HG03159 (cell line): Measurements from ENCODE around the gene TBX3.

Source experiments
- ATAC-seq: cut with Tn5 transposase; IDR thresholded peaks from one replicate; pipeline ENCODE4 v1.9.1; 2021; ENCODE audit warnings: mild to moderate bottlenecking, moderate library complexity; ENCODE audit not compliant: unreplicated experiment

Gene TBX3

DNA sequence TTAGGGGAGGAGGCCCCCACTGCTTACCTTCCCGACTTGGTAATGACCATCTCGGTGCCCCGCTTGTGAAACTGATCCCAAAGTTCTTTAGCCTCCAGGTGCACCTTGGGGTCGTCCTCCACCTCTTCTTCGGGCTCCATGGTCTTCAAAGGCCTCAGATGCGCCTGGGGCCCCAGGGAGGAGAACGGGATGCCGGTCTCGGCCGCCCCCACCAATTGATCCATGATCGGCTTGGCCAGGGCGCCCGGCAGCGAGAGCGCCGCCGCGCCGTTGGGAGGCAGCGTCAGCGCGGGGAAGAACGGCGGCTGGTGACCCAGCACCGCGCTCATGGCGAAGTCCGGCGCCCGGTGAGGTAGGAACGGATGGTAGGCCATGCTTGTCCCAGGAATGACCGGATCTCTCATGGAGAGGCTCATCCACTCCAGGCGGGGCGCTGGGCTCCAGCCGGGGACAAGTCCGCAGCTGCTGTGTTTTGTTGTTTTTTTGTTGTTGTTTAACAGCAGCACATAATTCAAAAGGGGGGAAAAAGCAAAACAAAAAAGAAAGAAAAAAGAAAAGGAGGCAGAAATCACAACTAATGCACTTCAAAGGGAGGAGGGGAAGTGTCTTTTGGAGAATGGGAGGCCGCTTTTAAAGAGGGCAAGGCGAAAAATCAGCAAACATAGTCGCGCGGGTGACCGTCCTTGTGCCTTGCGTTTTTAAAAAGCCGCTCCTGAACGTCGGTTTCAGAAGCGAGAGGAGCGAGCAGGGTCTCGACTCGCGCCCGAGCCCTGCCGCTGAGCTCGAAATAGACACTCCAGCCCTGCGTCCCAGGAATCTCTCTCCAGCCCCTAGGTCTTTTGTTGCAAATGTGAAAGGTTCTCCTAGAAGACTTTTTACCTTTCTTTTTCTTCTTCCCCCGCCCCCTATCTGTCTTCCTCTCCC lies 928 bp downstream of the TBX3 start:
- ATAC-seq: no peak

DNA sequence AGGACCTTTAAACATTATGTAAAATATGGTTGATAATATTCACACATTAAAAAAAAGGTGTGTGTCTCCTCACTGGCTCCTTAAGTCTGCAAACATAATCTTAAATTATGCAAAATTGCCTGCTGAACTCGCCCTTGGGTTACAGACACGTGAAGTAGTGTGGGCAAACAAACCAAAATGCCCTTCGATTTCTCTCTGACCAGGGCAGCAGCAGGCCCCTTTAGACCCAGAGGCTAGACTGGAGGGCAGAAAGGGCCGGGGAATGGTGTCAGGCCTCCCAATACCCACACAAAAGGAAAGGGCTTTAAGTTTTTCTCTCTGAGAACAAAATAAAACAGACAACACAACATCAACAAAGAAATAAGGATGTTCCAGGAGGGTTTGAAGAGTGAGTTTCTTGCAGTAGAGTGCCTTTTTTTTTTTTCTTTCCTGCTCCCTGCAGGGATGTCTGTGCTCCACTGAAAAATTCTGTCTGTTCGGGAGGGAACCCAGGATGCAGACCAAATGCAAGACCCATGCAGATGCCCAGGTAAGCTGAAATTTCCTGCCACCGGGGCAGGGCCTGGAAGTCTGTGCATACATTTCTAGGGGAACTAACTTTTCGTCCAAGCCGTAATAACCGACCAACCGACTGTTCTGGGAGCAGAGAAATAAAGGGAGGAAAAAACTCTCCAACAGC lies 1.7 kb downstream of the TBX3 start:
- ATAC-seq: no peak

DNA sequence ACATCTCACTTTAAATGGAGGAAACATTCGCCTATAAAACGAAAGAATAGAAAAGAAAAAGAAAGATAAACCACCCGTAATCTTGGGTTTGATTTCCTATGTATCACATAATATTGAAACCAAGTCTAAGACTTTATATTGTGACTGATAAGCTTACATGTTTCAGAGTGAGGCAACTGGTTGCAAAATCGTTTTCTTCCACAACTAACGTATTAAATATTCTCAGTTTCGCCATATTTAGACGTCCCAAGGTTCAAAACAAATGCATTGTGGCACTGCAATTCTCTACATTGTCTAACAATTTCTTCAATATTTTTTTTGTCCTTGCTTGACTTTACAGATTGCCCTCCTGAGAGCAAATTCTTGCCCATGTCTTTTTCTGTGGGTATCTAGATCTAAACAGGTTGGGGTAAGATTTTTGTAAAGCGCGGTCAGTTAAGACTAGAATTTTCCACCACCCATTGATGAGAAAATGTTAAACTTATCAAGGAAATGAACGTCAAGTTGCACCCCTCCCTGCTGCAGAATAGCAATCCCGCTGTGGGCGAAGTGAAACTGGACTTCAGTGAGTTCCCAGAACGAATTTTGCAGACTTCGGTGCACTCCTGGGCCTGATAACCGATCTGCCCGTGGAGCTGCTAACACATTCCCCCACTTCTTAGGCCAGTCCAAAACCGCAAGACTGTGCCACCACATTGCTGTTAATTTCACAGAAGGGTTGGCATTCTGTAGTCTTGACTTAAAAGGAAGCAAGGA lies 2.7 kb downstream of the TBX3 start:
- ATAC-seq: no peak

DNA sequence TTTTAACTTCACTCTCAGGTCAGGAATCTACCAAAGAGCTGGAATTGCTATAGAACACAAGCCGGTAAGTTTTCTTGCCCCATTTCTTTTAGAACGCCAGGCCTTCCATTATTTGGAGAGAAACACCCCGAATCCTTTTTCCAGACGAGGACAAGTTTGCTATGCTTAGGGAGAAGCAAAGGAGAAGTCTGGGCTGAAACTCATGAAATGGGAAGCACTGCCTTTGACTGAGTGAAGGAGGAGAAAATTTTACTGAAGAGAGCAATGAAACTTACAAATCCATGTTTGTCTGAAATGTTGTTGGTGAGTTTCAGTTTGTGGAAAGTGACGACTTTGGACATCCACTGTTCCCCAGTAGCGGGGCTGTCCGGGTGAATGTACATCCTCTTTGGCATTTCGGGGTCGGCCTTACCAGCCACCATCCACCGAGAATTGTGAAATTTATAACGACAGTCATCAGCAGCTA lies 3.3 kb downstream of the TBX3 start:
- no peak for ATAC-seq

DNA sequence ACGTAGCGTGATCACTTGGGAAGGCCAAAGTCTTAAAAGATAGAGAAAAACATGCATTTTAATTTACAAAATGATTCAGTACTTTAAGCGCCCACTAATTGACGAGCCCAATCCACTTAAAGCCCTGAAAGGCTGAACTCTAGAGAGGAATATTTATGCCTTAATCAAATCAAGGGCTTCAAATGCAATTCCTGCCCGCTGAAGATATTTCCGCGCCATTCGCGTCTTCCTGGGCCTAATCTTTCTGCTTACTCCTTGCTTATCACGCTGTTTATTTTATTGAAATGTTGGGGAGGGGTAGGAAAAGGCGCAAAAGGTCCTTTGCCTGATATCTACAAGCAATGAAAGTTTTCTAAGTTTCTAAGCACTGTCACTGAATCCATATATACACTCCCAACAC lies 4.0 kb downstream of the TBX3 start:
- no peak for ATAC-seq

DNA sequence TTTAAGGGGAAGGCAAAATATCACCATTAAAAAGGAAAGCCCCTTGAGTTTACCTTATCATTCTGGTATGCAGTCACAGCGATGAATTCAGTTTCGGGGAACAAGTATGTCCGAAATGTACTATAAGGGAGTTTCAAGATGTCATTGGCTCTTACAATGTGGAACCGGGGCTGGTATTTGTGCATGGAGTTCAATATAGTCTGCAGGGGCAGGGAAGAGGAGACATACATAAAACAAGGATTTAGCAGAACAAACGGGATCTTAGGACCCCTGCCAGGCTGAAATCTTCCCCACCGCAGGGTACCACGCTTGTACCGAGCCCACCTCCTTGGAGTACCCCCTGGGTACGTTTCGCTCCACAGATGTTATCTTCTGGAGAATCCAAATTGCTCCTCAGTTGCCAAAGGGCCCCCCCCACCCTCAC lies 4.5 kb downstream of the TBX3 start:
- no peak for ATAC-seq

DNA sequence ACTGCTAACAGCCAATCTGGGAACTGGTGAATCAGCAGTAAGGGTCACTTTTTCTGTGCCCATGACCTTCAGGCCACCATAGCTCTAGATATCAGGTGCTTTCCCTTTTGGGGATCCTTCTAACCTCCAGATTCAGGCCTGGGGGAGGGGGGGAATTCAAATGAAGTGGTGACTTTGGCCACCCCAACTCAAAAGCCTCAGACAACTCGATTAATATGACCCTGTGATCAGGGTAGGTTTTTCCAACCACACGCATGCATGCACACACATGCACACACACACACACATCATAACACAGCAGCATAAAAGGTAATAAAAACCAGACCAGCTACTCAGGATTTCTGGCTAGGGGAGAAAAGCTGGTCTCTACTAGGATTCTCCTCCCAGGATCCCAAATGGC lies 5.3 kb downstream of the TBX3 start:
- ATAC-seq: no peak

DNA sequence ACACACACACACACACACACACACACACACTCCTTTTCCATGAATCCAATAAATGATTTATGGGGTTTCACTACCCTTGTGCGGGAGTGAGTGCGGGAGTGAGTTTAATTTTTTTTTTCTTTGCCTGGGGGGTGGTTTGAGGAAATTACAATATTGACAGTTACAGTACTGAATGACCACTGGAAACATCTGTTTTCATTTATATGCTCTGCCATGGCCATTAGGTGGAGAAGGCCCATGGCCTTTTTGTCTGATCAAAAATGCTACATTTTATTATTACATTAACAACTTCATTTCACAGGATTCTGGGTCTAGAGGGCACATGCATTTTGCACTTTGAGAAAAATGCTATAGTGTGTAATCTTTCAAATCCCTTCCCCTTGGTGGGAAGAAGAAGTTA lies 5.9 kb downstream of the TBX3 start:
- ATAC-seq: no peak

DNA sequence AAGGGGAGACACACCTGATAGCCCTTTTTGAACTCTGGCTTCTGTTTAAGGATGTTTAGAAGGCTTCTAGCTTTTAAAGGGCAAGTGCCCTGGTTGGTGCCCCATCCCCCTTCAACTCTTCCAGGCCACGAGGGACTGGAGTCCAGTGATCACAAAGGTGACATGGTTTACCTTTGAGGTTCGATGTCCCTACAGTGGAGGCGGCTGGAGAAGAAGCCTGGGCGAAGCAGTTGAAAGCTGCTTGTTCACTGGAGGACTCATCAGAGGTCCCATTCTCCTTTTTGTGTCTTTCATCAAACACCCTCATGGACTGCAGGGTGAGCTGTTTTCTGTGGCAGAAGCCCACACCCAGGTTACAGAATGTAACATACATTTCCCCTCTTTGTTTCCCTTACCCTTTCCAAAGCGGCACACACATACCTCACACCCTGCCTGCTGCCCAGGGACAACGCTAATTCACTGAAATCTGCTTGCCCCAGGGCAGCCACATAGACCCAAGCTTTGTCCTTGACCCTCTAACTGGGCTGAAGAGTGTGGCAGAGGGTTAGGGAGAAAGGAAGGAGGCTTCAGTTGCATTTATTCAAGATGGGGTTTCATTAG lies 7.7 kb downstream of the TBX3 start:
- no peak for ATAC-seq

DNA sequence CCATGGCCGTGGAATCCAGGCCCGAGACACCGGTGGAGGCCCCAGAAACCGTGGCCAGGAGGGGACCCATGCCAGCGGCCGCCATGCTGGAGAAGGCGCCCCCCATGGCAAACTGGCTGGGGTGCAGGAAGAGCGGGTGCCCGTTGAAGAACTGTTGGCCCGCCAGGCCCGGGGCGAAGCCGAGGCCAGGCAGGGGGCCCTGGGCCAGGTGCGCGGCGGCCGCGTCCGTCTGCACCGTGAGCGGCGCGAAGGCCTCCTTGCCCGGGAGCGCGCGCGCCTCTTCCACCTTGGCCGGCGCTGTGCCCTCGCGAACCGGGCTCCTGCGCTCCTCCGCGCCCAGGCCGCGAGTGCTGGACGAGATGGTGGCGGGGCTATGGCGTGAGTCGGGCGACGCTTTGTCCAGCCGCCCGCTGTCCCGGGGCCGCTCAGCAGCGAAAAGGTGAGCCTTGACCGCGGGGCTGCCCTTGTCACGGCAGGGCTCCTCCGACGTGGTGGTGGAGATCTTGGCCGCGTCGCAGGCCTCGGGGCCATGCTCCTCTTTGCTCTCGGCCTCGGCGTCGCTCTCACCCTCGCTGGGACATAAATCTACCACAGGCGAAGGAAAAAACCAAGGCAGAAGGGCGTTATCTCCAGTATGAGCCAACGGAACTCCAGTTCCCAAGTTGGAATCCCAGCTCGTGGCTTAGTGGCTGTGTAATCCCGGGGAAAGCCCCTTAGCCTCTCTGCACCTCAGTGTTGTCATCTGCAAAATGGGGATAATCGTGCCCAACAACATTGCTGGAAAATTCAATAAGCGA lies 9.5 kb downstream of the TBX3 start:
- ATAC-seq: no peak

DNA sequence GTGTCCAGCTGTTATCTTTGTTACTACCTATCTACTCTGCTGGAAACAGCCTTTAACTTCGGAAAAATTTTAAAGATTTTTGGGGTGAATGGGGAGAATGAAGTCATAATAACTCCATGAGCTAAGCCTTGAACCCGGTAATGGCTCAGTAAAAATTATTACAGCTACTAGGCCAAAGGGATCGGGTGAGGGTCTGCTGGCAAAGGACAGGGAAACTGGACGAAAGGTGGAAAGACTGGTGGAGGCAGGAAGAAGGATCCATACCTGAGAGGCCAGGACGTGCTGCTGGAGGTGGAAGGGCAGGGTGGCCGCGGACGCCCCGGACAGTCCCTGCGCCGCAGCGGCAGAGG lies 10.1 kb downstream of the TBX3 start:
- ATAC-seq: no peak

DNA sequence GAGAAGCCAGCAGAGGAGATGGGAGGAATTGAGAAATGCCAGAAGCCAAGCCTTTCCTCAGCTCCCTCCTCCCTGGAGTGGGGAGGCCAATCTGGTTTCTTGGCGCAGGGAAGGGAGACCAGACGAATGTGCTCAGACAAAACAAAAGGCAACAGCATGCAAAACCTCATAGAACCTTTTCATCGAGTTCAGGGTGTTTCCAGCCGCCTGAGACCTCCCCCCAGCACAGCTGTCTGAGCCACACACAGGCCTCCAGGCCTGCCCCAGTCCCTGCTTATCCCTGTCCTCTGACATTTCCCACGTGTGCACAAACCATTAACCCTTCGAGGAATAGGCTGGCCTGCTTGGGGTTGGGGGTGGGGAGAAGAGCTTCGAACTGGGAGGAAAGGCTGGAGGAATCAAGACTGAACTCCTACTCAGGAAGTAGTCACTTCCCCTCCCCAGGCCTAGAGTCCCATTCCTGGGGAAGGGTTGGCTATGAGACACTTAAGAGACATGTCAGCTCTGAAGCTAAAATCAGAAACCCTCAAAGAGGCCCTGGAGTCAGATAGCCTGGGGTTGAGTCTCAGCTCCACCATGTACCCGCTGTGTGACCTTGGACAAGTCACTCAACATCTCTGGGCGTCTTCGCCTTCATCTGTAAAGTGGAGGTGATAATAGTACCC lies 10.7 kb downstream of the TBX3 start:
- ATAC-seq: no peak

DNA sequence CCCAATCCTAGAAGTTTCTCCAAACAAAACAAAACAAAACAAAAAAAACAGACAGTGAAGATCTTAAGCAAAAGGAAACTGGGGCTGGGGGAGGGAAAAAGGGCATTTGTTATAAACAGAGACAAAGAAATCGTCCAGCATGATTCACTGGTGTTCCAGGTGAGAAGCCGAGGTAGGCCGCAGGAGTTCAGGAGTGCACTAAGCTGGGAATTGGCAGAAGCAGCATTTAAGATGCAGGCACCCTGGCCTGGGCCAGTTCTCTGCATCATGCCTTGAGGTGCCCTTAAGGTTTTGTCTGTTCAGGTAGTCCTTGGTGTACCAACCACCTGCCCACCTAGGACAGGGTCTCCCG lies 11.2 kb downstream of the TBX3 start:
- ATAC-seq: no peak

DNA sequence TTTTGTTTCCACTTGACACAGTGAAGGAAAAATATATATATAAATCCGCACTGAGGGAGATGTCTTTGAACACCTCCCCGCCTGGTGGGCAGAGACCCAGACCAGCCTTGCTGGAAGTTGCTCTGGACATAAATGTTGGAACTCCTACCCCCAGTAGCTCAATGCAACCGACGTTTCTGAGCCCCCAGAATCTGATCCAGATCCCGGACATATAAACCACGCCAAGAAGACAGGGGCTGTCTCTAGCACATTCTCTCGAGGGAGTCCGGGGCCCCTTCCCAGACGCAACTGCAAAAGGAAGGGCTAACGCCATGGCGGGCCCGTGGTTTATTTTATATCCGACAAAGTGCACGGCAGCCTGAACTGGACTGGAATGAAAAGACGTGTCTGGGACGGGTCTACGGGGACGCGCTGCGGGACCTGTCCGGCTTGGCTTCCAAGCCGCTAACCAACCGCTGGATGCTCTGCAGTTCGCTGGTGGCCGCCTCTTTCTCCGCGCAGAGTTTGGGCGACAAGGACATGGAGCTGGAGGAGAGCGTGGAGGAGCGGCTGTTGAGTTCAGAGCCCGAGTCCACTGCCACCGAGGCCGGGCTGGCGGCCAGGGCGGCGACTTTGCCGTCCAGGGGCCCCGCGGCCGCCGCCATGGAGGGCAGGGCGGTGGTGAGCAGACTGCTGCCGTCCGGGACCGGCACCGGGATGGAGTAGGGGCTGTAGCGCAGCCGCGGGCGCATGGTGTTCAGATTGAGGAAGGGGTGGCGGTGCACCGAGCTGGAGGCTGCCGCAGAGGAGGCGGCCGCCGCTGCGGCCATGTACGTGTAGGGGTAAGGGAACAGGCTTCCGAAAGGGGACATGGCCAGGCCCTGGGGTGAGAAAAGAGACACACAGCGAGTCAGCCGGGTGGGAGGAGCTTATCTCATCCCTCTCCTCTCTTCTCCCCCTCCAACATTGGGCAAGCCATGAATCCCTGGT lies 12.2 kb downstream of the TBX3 start:
- no peak for ATAC-seq

DNA sequence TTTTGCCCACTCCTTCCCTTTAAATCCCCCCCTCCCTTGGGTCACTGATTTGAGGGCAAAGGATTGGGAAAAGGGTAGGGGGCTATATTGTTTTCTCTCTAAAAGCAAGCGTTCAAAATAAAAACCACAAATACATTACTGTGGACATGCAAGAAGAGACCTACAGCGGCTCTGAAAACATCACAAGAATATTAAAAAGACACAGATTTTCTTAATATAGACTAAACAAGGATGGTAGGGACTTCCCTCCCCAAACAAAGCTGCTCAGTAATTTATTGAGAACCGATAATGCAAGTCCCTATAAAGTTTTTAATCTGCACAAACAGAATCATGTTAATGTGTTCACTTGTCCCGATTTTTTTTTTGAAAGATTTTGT lies 12.9 kb downstream of the TBX3 start:
- ATAC-seq: no peak

DNA sequence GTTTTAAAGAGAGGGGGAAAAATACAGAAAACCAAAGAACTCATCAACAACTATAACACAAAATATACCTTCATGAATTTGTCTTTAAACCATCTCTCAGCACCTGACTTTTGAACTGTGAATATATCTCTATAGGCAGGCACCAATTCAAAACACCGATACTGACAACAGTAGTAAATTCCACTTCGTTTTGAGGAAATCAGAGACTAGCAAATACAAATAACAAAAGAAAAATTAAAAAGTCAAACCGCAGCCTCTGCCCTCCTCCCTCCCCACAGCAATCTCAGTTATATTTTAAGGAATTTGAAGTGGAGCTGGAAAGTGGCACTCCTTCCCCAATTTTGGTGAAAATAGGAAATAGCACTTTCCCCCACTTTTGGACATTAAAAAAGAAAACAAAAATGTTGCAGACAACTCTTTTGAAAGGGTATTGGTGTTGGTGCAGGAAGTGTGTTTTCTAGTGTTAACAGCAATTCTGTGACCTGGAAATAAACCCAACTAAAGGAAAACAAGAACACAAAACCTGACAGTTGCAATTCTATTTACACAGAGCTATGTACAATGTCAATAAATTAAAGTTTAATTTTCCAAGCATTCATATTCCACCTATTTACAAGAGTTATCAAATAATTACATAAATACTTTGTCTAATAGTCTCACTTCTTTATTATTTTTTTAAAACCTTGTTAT lies 13.5 kb downstream of the TBX3 start:
- no peak for ATAC-seq

DNA sequence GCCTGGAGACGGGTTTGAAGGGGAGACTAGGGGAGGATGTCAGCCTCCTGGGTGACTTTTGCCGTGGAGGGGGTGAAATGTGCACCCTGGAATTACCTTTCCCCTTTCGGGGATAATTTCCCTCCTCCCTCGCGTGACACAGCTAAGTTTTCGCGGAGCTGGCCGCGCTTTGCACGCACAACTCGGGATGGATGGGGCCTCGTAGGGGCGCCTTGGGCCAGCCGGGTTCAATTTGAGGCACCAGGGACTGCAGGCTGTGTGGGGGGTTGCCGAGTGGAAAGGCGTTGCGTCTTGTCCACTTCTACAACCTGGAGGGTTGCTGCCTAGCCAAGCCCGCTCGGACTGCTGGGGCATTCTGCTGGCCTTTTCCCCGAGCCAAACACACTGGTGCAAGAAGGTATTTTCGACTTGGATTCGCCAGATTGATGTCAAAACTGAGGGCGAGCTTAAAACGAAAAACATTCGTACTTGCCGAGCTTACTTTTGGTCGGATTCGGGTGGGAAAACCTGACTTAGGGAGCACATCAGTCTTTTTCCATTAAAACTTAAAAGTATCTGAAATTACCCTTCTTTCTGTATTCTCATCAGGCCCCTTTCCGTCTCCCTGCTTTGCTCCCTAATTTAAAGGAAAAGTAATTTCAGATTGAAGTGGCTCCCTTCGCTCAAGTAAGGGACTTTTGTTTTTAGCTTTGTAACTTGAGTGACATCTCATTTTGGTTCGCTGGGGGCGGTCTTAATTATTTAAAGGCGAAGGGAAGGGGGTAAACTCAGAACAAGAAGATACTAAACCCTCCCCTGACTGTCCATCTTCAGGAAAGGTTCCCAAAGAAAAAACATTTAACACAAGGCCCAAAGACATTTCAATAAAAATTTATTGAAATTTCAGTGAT lies 14.3 kb downstream of the TBX3 start:
- ATAC-seq: no peak
